ENCODE measurements around the gene FCAMR.
A peak's percentile ranks its signal among the peaks of the same experiment; 100 is the strongest.

The FCAMR gene

DNA sequence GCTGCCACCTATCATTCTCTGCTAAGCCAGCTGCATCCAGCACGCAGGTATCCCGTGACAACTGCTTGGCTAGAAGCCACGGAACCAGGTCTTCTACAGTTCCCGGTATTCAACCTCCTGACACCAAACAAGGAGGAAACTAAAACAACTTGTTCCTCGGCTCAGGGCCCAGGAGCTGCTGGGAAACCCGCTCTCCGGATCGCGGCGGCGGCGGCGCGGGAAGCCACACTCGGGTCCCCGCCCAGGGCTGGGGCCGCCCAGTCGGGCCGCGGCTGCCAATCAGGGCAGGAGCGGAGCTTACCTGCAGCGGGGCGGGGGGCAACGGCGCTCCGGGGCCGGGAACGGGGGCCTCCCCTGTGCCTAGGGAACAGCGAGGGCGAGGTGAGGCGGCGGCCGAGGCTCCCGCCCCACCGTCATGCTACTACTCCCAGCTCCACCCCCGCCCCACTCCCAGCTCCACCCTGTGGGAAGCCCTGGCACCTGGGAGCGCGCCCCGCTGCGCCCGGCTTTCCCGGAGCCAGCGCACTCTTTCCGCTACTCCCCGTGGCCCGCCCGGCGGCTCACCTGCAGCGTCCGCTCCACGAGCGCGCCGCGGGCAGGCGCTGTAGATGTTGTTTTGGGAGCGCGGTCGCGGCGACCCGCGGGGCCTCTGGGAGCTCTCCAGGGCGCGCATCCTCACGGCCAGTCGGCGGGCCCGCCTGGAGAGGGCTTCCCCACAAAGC lies 60.9 kb downstream of the FCAMR start:
- no peak for DNase-seq
- TF ChIP-seq, protein P1, sequence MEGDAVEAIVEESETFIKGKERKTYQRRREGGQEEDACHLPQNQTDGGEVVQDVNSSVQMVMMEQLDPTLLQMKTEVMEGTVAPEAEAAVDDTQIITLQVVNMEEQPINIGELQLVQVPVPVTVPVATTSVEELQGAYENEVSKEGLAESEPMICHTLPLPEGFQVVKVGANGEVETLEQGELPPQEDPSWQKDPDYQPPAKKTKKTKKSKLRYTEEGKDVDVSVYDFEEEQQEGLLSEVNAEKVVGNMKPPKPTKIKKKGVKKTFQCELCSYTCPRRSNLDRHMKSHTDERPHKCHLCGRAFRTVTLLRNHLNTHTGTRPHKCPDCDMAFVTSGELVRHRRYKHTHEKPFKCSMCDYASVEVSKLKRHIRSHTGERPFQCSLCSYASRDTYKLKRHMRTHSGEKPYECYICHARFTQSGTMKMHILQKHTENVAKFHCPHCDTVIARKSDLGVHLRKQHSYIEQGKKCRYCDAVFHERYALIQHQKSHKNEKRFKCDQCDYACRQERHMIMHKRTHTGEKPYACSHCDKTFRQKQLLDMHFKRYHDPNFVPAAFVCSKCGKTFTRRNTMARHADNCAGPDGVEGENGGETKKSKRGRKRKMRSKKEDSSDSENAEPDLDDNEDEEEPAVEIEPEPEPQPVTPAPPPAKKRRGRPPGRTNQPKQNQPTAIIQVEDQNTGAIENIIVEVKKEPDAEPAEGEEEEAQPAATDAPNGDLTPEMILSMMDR (IDR thresholded peaks at IDR 0.05; ENCODE audit: low read depth, low read length, missing control alignments), result no peak
- Histone ChIP-seq H3K36me3 (replicated peaks) (no peaks in the 10 kb centered on the region), H3K27ac (no peak overlapping the region), H3K4me3 (ENCODE audit: low read depth, low read length) (peak overlapping the region; percentile 48), H3K27me3 (replicated peaks) (peaks cover 27% of the 10 kb centered on the region)
- in situ Hi-C loops (cut with HindIII; ENCODE audit: low pct_ligation_motif_present, low sequenced_read_pairs), result no loop called here

DNA sequence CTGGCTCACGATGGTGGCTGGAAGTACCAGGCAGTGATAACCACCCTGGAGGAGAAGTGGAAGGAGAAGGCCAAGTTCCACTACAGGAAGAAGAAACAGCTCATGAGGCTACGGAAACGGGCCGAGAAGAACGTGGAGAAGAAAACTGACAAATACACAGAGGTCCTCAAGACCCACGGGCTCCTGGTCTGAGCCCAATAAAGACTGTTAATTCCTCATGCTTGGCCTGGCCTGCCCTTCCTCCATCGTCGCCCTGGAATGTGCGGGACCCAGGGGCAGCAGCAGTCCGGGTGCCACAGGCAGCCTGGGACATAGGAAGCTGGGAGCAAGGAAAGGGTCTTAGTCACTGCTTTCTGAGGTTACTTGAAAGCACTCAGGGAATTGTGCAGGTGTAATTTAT lies 62.2 kb downstream of the FCAMR start:
- Histone ChIP-seq H3K27ac (no peak overlapping the region), H3K36me3 (replicated peaks) (no peaks in the 10 kb centered on the region), H3K4me3 (ENCODE audit: low read depth, low read length) (no peak overlapping the region), H3K27me3 (replicated peaks) (peaks cover 21% of the 10 kb centered on the region)
- in situ Hi-C loops (cut with HindIII; ENCODE audit: low pct_ligation_motif_present, low sequenced_read_pairs), result no loop called here
- no peak for DNase-seq
- TF ChIP-seq, protein P1 (IDR thresholded peaks at IDR 0.05; ENCODE audit: low read depth, low read length, missing control alignments), result no peak
